A549 (cell line): ENCODE measurements around the gene SUMF1. TPM values are rescaled to one million over a fixed set of nuclear protein-coding genes. Genes with fewer than 3 reads are reported as not detected.

Experiments
- ATAC-seq, 2 experiments: fragments of 200-7000 bp in 1 of 2; fragments of >200 bp in 1 of 2; cut with Nextera tagmentation in 1 of 2; cut with Tn5 transposase in 1 of 2; 3 replicates each; pipeline versions ENCODE4 v1.8.0 to v1.9.1; 2018 to 2020; ENCODE audit warnings: mild to moderate bottlenecking in 1 of 2, moderate library complexity in 1 of 2
- CTCF ChIA-PET: fragments of 300-600 bp; sonication (Branson Sonifier 250); formaldehyde crosslinking; extraction: SDS; loops from one replicate; lab custom pipeline; 2021; ENCODE audit warnings: antibody characterized with exemption, inconsistent platforms; lab: Yijun Ruan, JAX
- POLR2A ChIA-PET: fragments of 350-600 bp; formaldehyde crosslinking; extraction: SDS; loops from one replicate; lab custom pipeline; 2021; ENCODE audit warnings: antibody characterized with exemption, inconsistent platforms; lab: Yijun Ruan, JAX
- DNase-seq, 2 experiments: peaks; one replicate each; pipeline versions ENCODE4 v3.0.0 to v3.0.0-alpha.2; 2011 to 2016; ENCODE audit warnings: low read depth in 1 of 2, low spot score in 1 of 2
- FAIRE-seq: peaks from 2 replicates; lab custom pipeline; 2011; peaks lifted over from hg19 to GRCh38; lab: Jason Lieb, UNC
- H3K27ac ChIP-seq, 2 experiments: fragments of >200 bp; sonication (Bioruptor Twin); formaldehyde crosslinking; 3 replicates each; pipeline ENCODE4 v1.5.1; 2016 to 2017
- H3K4me1 ChIP-seq: fragments of >200 bp; sonication (Bioruptor Twin); formaldehyde crosslinking; 3 replicates; pipeline ENCODE4 v1.6.1; 2016
- H3K4me2 ChIP-seq: fragments of >200 bp; sonication (Bioruptor Twin); formaldehyde crosslinking; 3 replicates; pipeline ENCODE4 v1.6.1; 2016
- H3K4me3 ChIP-seq: fragments of >200 bp; sonication (Bioruptor Twin); formaldehyde crosslinking; 3 replicates; pipeline ENCODE4 v1.5.1; 2016
- H3K9me3 ChIP-seq: fragments of >200 bp; sonication (Bioruptor Twin); formaldehyde crosslinking; 3 replicates; pipeline ENCODE4 v1.6.1; 2016
- BHLHE40 ChIP-seq: IDR thresholded peaks from 2 replicates; pipeline ENCODE4 v1.6.1; 2012; ENCODE audit warnings: low read depth, low read length, inconsistent platforms
- CBX2 ChIP-seq: fragments of 200-600 bp; sonication (generic); IDR thresholded peaks from 2 replicates; pipeline ENCODE4 v1.6.1; 2016; ENCODE audit warnings: low read depth, mild to moderate bottlenecking, borderline replicate concordance
- CTCF ChIP-seq: fragments of >200 bp; sonication (Bioruptor Twin); formaldehyde crosslinking; IDR thresholded peaks from 3 replicates; pipeline ENCODE4 v1.5.1; 2016
- E2F6 ChIP-seq: IDR thresholded peaks from 2 replicates; pipeline ENCODE4 v1.6.1; 2012; ENCODE audit warnings: low read depth, borderline replicate concordance
- EHF ChIP-seq: fragments of 250-450 bp; sonication (Bioruptor Pico); IDR thresholded peaks from 2 replicates; pipeline ENCODE4 v1.5.0; 2020; ENCODE audit warnings: mild to moderate bottlenecking
- ELK1 ChIP-seq: fragments of 150-350 bp; IDR thresholded peaks from 2 replicates; pipeline ENCODE4 v1.6.1; 2014; ENCODE audit warnings: low read depth, mild to moderate bottlenecking, low read length
- FOSL2 ChIP-seq, 2 experiments: fragments of 450-650 bp in 1 of 2; fragments of >200 bp in 1 of 2; sonication (Bioruptor Twin) in 1 of 2; formaldehyde crosslinking; IDR thresholded peaks; 2 replicates each; pipeline versions ENCODE4 v1.5.0 to v1.6.1; 2016 to 2020; ENCODE audit warnings: mild to moderate bottlenecking in 1 of 2, moderate library complexity in 1 of 2
- FOXS1 ChIP-seq: fragments of 250-450 bp; sonication (Bioruptor Pico); IDR thresholded peaks from 2 replicates; pipeline ENCODE4 v1.5.0; 2020; ENCODE audit warnings: mild to moderate bottlenecking, moderate library complexity
- HES2 ChIP-seq: fragments of >200 bp; sonication (Bioruptor Twin); formaldehyde crosslinking; IDR thresholded peaks from 2 replicates; pipeline ENCODE4 v1.6.1; 2016
- HOXB5 ChIP-seq: fragments of 250-450 bp; sonication (Bioruptor Pico); IDR thresholded peaks from 2 replicates; pipeline ENCODE4 v1.5.0; 2020; ENCODE audit warnings: mild to moderate bottlenecking, moderate library complexity
- KDM1A ChIP-seq: fragments of 200-600 bp; sonication (generic); IDR thresholded peaks from 2 replicates; pipeline ENCODE4 v1.6.1; 2016; ENCODE audit warnings: low read depth, mild to moderate bottlenecking
- MAFK ChIP-seq: fragments of 450-650 bp; IDR thresholded peaks from 2 replicates; pipeline ENCODE4 v1.6.1; 2014; ENCODE audit not compliant: partially characterized antibody
- PHF8 ChIP-seq: fragments of 200-600 bp; sonication (generic); IDR thresholded peaks from 2 replicates; pipeline ENCODE4 v1.6.1; 2016; ENCODE audit warnings: low read depth, mild to moderate bottlenecking, antibody characterized with exemption, moderate library complexity, borderline replicate concordance
- POLR2AphosphoS2 ChIP-seq: conservative IDR thresholded peaks from 2 replicates; pipeline ENCODE4 v1.6.1; 2012; ENCODE audit warnings: low read length, improper control_type of control experiment, inconsistent platforms
- RNF2 ChIP-seq: fragments of 200-600 bp; sonication (generic); IDR thresholded peaks from 2 replicates; pipeline ENCODE4 v1.6.1; 2016; ENCODE audit warnings: low read depth, mild to moderate bottlenecking, antibody characterized with exemption, moderate library complexity, borderline replicate concordance
- SREBF2 ChIP-seq: fragments of 450-650 bp; IDR thresholded peaks from 2 replicates; pipeline ENCODE4 v1.6.1; 2014; ENCODE audit warnings: mild to moderate bottlenecking, moderate library complexity
- USF2 ChIP-seq: fragments of 450-650 bp; IDR thresholded peaks from 2 replicates; pipeline ENCODE4 v1.6.1; 2014; ENCODE audit warnings: antibody characterized with exemption
- ZC3H11A ChIP-seq: fragments of 450-650 bp; IDR thresholded peaks from 2 replicates; pipeline ENCODE4 v1.6.1; 2014; ENCODE audit warnings: antibody characterized with exemption, mild to moderate bottlenecking
- ZFP36 ChIP-seq: fragments of 450-650 bp; IDR thresholded peaks from 2 replicates; pipeline ENCODE4 v1.6.1; 2014; ENCODE audit warnings: borderline replicate concordance; ENCODE audit not compliant: partially characterized antibody
- WGBS: methylation state at CpG from one replicate; pipeline ENCODE4 v1.1.6; 2017; ENCODE audit errors: missing lambda C conversion rate; 5-methylcytosine and 5-hydroxymethylcytosine counted together
- polyA plus RNA-seq, 4 experiments: library from polyadenylated mRNA; depleted of rRNA in 3 of 4; stranded (reverse); fragments of >200 nt; fragmentation: RNase III in 1 of 4; extraction: RNeasy Plus Mini Kit Qiagen cat#74134 plus additional on column Dnase treatment in 1 of 4; gene quantifications; 2 replicates in 3 of 4; 3 replicates in 1 of 4; pipeline ENCODE4 v1.2.3, GENCODE V29; 2011 to 2017

The SUMF1 gene
- polyA plus RNA-seq, 2 of the 4 experiments (the other 2 are of a cell fraction), result 20.9 to 25.4 TPM

GRCh38 chr3:4336850-4337546, 130.1 kb downstream of the SUMF1 start:
- no peak for FAIRE-seq
- ChIA-PET POLR2A (no interaction called here), CTCF (interaction anchor here (2.8 kb wide), 1 partner anchor 14 kb away, joined by 12 read pairs; no protein-coding TSS in a partner anchor)
- no peak for DNase-seq
- Histone ChIP-seq H3K9me3 (no peaks in the 10 kb centered on the region), H3K4me1 (no peaks in the 10 kb centered on the region)
- TF ChIP-seq FOXS1 (CRISPR knock-in tag), result no peak
- TF ChIP-seq MAFK, result peak; percentile 4
- TF ChIP-seq, all 56 proteins: peak for 1
- ATAC-seq, result no peak
- 29% methylated on average over 3 of the region's 3 CpGs for WGBS
- no peak overlapping the region for H3K27ac ChIP-seq
- no peak overlapping the region for H3K4me2 ChIP-seq
- no peak overlapping the region for H3K4me3 ChIP-seq

- TF ChIP-seq E2F6 (no peak), ZFP36 (no peak), POLR2AphosphoS2 (no peak), USF2 (no peak), EHF (no peak), BHLHE40 (no peak), HOXB5 (CRISPR knock-in tag) (no peak), RNF2 (no peak), HES2 (no peak), ELK1 (no peak), PHF8 (no peak), SREBF2 (no peak), KDM1A (no peak), ZC3H11A (no peak), CBX2 (no peak)
- no peak overlapping the region for H3K4me3 ChIP-seq
Observed at GRCh38 chr3:4335840-4336562, 131.1 kb downstream of the SUMF1 start.

GRCh38 chr3:4334548-4334947, 132.5 kb downstream of the SUMF1 start:
- Histone ChIP-seq H3K27ac (no peak overlapping the region), H3K4me2 (no peak overlapping the region), H3K4me1 (no peaks in the 10 kb centered on the region), H3K9me3 (no peaks in the 10 kb centered on the region), H3K4me3 (no peak overlapping the region)
- 5% methylated on average over 1 of the region's 1 CpG for WGBS
- ATAC-seq (no peak), DNase-seq (no peak), FAIRE-seq (no peak)
- TF ChIP-seq CTCF (0 out of 3 replicates have a peak, but pooled peaks have one; percentile 10), FOSL2 (IDR thresholded peaks at IDR 0.05) (no peak), FOSL2 (CRISPR knock-in tag; IDR thresholded peaks at IDR 0.05) (no peak)
- ChIA-PET POLR2A (no interaction called here), CTCF (interaction anchor here (0.6 to 2.8 kb wide), 4 partner anchors 16 to 299 kb away, joined by 4 to 13 read pairs (median 8); no protein-coding TSS in a partner anchor)

More at GRCh38 chr3:4335840-4336562, 131.1 kb downstream of the SUMF1 start:
- POLR2A ChIA-PET, result no interaction called here
- CTCF ChIA-PET, result interaction anchor here (2.3 to 2.8 kb wide), 2 partner anchors 15 to 297 kb away, joined by 12 to 13 read pairs; no protein-coding TSS in a partner anchor
- ATAC-seq, result no peak
- H3K27ac ChIP-seq, result no peak overlapping the region
- 24% methylated on average over 5 of the region's 5 CpGs for WGBS
- no peak for DNase-seq
- H3K4me1 ChIP-seq, result no peaks in the 10 kb centered on the region
- no peak for FAIRE-seq
- no peaks in the 10 kb centered on the region for H3K9me3 ChIP-seq
- H3K4me2 ChIP-seq, result no peak overlapping the region
